Measurements from ENCODE around the gene CPSF2. TPM values are rescaled to one million over a fixed set of nuclear protein-coding genes. Genes with fewer than 3 reads are reported as not detected.
"Not testable (repeated sequence)": the region's sequence is repeated elsewhere in the genome, so short reads cannot be mapped to it uniquely, and the experiment has no call there.

CPSF2 gene
- total RNA-seq, 4 donors from 2014 or later, result 24.3 to 48.7 (median 25.4) TPM

DNA sequence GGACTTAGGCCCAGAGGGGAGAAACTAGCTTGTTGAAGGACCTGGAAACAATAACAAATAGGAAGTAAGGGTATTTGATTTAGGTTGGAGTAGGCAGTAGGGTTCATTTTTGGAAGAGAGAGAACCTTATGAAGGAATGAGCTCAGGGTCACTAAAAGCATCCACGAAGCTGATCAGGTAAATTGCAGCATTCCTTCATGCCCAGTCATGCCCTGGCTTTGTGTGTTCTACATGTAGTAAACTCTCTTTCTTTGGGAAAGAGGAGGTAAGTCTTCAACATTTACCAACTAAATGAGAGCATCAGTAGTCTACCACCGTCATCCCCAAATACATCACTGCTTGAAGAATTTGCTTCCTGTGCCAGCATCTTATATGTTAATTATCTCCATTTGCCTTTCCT lies 54.7 kb downstream of the CPSF2 start:
- no peaks in the 10 kb centered on the region for H3K27me3 ChIP-seq
- no peaks in the 10 kb centered on the region for H3K36me3 ChIP-seq
- H3K27ac ChIP-seq, result no peak overlapping the region
- no peak overlapping the region for H3K4me3 ChIP-seq
- TF ChIP-seq, protein P1, sequence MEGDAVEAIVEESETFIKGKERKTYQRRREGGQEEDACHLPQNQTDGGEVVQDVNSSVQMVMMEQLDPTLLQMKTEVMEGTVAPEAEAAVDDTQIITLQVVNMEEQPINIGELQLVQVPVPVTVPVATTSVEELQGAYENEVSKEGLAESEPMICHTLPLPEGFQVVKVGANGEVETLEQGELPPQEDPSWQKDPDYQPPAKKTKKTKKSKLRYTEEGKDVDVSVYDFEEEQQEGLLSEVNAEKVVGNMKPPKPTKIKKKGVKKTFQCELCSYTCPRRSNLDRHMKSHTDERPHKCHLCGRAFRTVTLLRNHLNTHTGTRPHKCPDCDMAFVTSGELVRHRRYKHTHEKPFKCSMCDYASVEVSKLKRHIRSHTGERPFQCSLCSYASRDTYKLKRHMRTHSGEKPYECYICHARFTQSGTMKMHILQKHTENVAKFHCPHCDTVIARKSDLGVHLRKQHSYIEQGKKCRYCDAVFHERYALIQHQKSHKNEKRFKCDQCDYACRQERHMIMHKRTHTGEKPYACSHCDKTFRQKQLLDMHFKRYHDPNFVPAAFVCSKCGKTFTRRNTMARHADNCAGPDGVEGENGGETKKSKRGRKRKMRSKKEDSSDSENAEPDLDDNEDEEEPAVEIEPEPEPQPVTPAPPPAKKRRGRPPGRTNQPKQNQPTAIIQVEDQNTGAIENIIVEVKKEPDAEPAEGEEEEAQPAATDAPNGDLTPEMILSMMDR (IDR thresholded peaks at IDR 0.05), result no peak
- no peak for TF ChIP-seq POLR2A (IDR thresholded peaks at IDR 0.05)
- no peaks in the 10 kb centered on the region for H3K9me3 ChIP-seq
- no peaks in the 10 kb centered on the region for H3K4me1 ChIP-seq
- no peak for DNase-seq

DNA sequence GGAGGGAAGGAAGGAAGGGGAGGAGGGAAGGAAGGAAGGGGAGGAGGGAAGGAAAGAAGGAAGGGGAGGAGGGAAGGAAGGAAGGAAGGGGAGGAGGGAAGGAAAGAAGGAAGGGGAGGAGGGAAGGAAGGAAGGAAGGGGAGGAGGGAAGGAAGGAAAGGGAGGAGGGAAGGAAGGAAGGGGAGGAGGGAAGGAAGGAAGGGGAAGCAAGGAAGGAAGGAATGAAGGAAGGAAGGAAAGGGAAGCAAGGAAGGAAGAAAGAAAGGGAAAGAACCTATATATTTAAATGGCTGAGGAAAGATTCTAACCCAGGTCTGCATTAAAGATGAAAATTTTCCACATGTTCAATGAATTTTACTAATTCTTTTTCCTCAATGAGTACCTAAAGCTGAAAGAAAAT lies 57.4 kb downstream of the CPSF2 start:
- H3K4me1 ChIP-seq, H3K36me3 ChIP-seq, H3K27me3 ChIP-seq, H3K9me3 ChIP-seq, DNase-seq, H3K27ac ChIP-seq, H3K4me3 ChIP-seq: not testable (repeated sequence)

DNA sequence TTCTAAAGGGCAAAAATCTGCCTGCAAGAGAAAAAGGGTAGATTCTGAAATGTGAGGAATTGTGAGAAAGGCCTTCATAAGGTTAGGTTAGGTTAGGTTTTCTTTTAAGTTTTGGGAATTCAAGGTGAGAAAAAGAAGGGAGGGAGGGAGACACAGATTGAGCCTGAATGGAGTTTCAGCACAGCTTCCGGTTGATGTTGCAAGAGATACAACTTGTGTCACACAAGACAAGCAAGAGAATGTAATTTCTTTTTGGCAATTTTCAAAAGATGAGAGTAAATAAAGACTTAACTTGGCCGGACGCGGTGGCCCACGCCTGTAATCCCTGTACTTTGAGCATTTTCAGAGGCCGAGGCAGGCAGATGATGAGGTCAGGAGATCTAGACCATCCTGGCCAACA lies 63.8 kb downstream of the CPSF2 start:
- no peak for DNase-seq
- Histone ChIP-seq H3K36me3 (no peaks in the 10 kb centered on the region), H3K4me3 (no peak overlapping the region), H3K4me1 (no peaks in the 10 kb centered on the region), H3K9me3 (no peaks in the 10 kb centered on the region), H3K27ac (no peak overlapping the region), H3K27me3 (no peaks in the 10 kb centered on the region)
- no peak for TF ChIP-seq POLR2A (IDR thresholded peaks at IDR 0.05)
- TF ChIP-seq, protein P1 (IDR thresholded peaks at IDR 0.05), result no peak

DNA sequence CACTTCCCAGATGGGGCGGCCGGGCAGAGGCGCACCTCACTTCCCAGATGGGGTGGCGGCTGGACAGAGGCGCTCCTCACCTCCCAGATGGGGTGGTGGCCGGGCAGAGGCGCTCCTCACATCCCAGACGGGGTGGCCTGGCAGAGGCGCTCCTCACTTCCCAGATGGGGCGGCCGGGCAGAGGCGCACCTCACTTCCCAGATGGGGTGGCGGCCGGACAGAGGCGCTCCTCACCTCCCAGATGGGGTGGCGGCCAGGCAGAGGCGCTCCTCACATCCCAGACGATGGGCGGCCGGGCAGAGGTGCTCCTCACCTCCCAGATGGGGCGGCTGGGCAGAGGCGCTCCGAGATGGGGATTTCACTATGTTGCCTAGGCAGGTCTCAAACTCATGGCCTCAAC lies 65.8 kb downstream of the CPSF2 start:
- H3K36me3 ChIP-seq, H3K27ac ChIP-seq, DNase-seq, H3K4me3 ChIP-seq, H3K4me1 ChIP-seq, H3K9me3 ChIP-seq, H3K27me3 ChIP-seq: not testable (repeated sequence)

DNA sequence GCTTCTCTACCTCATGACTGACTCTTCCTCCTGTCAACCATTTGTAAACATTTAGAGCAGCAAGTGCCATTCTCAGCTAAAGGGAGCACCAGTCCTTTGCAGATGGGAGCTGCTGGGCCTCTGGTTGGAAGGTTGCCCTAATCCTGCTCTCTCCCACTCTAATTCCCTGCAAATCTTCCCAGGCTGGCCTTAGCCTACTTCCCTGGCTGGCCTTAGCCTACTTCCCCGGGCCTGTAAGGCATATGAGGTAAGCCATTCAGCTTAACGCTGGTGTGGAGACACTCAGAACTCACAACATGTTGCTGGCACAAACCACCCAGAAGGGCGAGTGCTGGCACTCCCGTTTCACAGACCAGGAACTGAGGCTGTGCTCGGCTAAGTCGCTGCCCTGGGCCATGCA lies 69.0 kb downstream of the CPSF2 start:
- H3K27me3 ChIP-seq, result no peaks in the 10 kb centered on the region
- DNase-seq, result no peak
- no peak for TF ChIP-seq POLR2A (IDR thresholded peaks at IDR 0.05)
- TF ChIP-seq, protein P1 (IDR thresholded peaks at IDR 0.05), result no peak
- H3K9me3 ChIP-seq, result no peaks in the 10 kb centered on the region
- H3K4me1 ChIP-seq, result no peaks in the 10 kb centered on the region
- H3K27ac ChIP-seq, result no peak overlapping the region
- H3K36me3 ChIP-seq, result no peaks in the 10 kb centered on the region
- H3K4me3 ChIP-seq, result no peak overlapping the region

DNA sequence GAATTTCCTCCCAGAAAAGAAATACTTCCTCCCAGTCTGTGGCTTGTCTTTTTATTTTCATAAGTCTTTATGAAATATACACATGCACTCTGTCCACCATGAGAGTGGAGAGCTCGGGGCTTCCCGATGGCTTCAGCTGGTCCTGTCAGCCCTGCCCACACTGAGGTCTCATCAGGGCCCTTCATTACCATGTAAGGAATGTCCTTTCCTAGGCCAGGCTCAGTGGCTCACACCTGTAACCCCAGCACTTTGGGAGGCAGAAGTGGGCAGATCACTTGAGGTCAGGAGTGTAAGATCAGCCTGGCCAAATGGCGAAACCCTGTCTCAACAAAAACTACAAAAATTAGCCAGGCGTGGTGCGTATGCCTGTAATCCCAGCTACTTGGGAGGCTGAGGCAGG lies 77.0 kb downstream of the CPSF2 start:
- no peak for TF ChIP-seq POLR2A (IDR thresholded peaks at IDR 0.05)
- TF ChIP-seq, protein P1 (IDR thresholded peaks at IDR 0.05), result no peak
- no peak for DNase-seq
- no peaks in the 10 kb centered on the region for H3K9me3 ChIP-seq
- H3K4me1 ChIP-seq, result no peaks in the 10 kb centered on the region
- H3K27ac ChIP-seq, result no peak overlapping the region
- H3K27me3 ChIP-seq, result no peaks in the 10 kb centered on the region
- no peaks in the 10 kb centered on the region for H3K36me3 ChIP-seq
- H3K4me3 ChIP-seq, result no peak overlapping the region

DNA sequence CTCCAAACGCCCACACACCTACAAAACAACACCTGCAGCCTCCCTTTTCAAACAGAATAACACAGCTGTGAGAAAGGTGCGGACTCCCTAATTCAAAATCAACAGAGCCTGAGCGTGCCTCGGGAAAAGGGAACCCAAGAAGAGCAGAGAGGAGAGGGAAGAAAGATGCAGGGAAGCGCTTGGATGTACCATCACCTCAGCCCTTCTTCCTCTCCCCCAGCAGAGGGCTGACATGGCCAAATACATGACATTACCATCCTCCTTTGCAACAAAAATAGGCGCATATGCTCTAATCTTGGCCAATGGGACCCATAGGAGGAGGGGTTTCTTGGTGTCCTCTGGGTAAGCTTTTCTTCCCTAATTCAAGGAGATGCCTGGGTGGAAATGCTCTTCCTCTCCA lies 78.0 kb downstream of the CPSF2 start:
- Histone ChIP-seq H3K27me3 (no peaks in the 10 kb centered on the region), H3K4me1 (no peaks in the 10 kb centered on the region), H3K36me3 (no peaks in the 10 kb centered on the region), H3K4me3 (no peak overlapping the region), H3K9me3 (no peaks in the 10 kb centered on the region), H3K27ac (no peak overlapping the region)
- TF ChIP-seq, protein P1 (IDR thresholded peaks at IDR 0.05), result no peak
- TF ChIP-seq POLR2A (IDR thresholded peaks at IDR 0.05), result no peak
- no peak for DNase-seq

Data from Peyer's patch (tissue), 4 donors.